Measurements from ENCODE around the gene GAB1.
"Not testable (repeated sequence)": the region's sequence is repeated elsewhere in the genome, so short reads cannot be mapped to it uniquely, and the experiment has no call there.

The GAB1 gene

GRCh38 chr4:143348233-143349077, 11.8 kb downstream of the GAB1 start:
- no peak for DNase-seq (ENCODE audit: extremely low read depth, low read depth)
- TF ChIP-seq, protein P1, sequence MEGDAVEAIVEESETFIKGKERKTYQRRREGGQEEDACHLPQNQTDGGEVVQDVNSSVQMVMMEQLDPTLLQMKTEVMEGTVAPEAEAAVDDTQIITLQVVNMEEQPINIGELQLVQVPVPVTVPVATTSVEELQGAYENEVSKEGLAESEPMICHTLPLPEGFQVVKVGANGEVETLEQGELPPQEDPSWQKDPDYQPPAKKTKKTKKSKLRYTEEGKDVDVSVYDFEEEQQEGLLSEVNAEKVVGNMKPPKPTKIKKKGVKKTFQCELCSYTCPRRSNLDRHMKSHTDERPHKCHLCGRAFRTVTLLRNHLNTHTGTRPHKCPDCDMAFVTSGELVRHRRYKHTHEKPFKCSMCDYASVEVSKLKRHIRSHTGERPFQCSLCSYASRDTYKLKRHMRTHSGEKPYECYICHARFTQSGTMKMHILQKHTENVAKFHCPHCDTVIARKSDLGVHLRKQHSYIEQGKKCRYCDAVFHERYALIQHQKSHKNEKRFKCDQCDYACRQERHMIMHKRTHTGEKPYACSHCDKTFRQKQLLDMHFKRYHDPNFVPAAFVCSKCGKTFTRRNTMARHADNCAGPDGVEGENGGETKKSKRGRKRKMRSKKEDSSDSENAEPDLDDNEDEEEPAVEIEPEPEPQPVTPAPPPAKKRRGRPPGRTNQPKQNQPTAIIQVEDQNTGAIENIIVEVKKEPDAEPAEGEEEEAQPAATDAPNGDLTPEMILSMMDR (IDR thresholded peaks at IDR 0.05; ENCODE audit: low read depth, low read length, missing control alignments) = no peak
- no peak overlapping the region for H3K4me3 ChIP-seq (replicated peaks; ENCODE audit: low read depth, low read length)

- not testable (repeated sequence) for DNase-seq (ENCODE audit: extremely low read depth, low read depth)
- 0 out of 2 replicates have a peak overlapping the region, but pooled peaks have one; percentile 16 for H3K4me3 ChIP-seq (replicated peaks; ENCODE audit: low read depth, low read length)
Measured at GRCh38 chr4:143349858-143350527, 13.3 kb downstream of the GAB1 start.

- no peak overlapping the region for H3K4me3 ChIP-seq (replicated peaks; ENCODE audit: low read depth, low read length)
- DNase-seq (ENCODE audit: extremely low read depth, low read depth) = no peak
Measured at GRCh38 chr4:143351149-143351691, 14.5 kb downstream of the GAB1 start.

DNA sequence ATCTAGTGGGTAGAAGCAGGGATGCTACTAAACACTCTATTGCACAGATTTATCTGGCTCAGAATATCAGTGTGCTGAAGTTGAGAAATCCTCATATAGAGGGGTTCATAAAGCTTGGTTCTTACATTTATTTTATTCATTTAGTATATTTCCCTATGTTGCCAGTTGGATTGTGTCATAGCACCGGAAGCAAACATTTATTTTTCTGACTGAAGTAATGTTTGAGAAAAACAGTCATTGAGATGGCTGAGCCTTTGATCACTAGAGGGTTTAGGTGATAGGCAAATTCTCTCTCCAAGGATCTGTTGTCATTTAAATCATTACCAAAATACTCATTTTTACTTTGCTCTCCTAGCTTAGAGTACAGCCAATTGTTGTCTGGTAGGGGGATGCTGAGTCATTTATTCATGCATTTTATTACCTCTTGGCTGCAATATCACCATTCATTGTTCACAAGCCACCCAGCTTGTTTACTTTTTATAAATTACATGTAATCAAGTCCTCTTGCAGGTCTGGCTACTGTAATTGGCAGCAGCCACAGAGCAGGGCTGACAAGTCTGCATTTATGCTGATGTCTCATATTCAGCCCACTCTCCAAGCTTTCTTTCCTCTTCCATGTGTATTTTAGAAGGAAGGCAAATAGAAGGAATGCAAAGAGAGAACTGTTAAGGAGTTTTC, 15.2 kb downstream of the GAB1 start:
- no peak for DNase-seq (ENCODE audit: extremely low read depth, low read depth)
- TF ChIP-seq, protein P1 (IDR thresholded peaks at IDR 0.05; ENCODE audit: low read depth, low read length, missing control alignments) = no peak
- no peak overlapping the region for H3K4me3 ChIP-seq (replicated peaks; ENCODE audit: low read depth, low read length)

More at GRCh38 chr4:143351149-143351691, 14.5 kb downstream of the GAB1 start:
- TF ChIP-seq, protein P1 (IDR thresholded peaks at IDR 0.05; ENCODE audit: low read depth, low read length, missing control alignments) = no peak

DNA sequence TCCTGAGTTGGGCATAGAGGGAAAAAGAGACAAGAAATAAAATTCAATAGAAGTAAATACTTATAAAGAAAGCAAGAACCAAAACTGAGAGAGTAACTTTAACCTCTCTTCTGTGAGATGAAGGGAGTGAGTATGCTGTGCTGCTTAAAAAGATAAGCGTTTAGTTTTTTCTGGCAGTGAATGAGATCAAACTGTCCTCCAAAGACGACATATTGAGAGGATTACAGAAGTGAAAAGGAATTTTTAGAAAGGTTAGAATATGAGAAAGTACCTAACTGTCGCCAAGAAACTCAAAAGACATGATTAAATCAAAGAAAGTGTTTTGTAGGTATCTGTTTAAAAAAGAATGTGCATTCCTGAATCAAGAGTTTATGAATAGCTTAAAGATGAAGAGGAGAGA, 16.0 kb downstream of the GAB1 start:
- DNase-seq (ENCODE audit: extremely low read depth, low read depth) = no peak
- H3K4me3 ChIP-seq (replicated peaks; ENCODE audit: low read depth, low read length) = no peak overlapping the region
- TF ChIP-seq, protein P1 (IDR thresholded peaks at IDR 0.05; ENCODE audit: low read depth, low read length, missing control alignments) = no peak

- H3K4me3 ChIP-seq (replicated peaks; ENCODE audit: low read depth, low read length) = no peak overlapping the region
- TF ChIP-seq, protein P1 (IDR thresholded peaks at IDR 0.05; ENCODE audit: low read depth, low read length, missing control alignments) = no peak
- no peak for DNase-seq (ENCODE audit: extremely low read depth, low read depth)
Measured at GRCh38 chr4:143353797-143354196, 17.1 kb downstream of the GAB1 start.
